HepG2 (cell line): ENCODE results near the gene CTRL. TPM values are rescaled to one million over a fixed set of nuclear protein-coding genes. Genes with fewer than 3 reads are reported as not detected.
A peak's percentile ranks its signal among the peaks of the same experiment; 100 is the strongest.

Source experiments
- ATAC-seq: fragments of 200-7000 bp; cut with Tn5 transposase; 3 replicates; pipeline ENCODE4 v1.9.1; 2020; ENCODE audit warnings: mild to moderate bottlenecking, moderate library complexity
- BruUV-seq: library from RNA; stranded (reverse); fragments of 400-500 nt; replicated peaks from 2 replicates; lab custom pipeline; 2021; lab: Mats Ljungman, UMichigan
- CTCF ChIA-PET: fragments of 300-600 bp; formaldehyde crosslinking; extraction: SDS; loops from one replicate; lab custom pipeline; 2021; ENCODE audit warnings: low total read pairs, inconsistent platforms, low intra/inter-chr PET ratio; lab: Yijun Ruan, JAX
- POLR2A ChIA-PET: fragments of 350-600 bp; sonication (Branson Sonifier 250); formaldehyde crosslinking; loops from one replicate; lab custom pipeline; 2020; ENCODE audit warnings: antibody characterized with exemption, inconsistent platforms; lab: Yijun Ruan, JAX
- DNase-seq: peaks from one replicate; pipeline ENCODE4 v3.0.0-alpha.2; 2015; ENCODE audit warnings: low spot score
- FAIRE-seq: peaks from 3 replicates; lab custom pipeline; 2011; peaks lifted over from hg19 to GRCh38; lab: Jason Lieb, UNC
- H2AFZ ChIP-seq: one replicate; pipeline ENCODE4 v1.6.1; 2011; ENCODE audit warnings: low read length, inconsistent platforms
- H3K27ac ChIP-seq: fragments of 300-600 bp; 3 replicates; pipeline ENCODE4 v1.8.0; 2011; ENCODE audit warnings: mixed run types, mild to moderate bottlenecking, mixed read lengths, low read length, inconsistent platforms; ENCODE audit not compliant: insufficient read depth; ENCODE audit errors: extremely low read length
- H3K27me3 ChIP-seq, 2 experiments: fragments of 200-600 bp in 1 of 2; 2 replicates in 1 of 2; 3 replicates in 1 of 2; pipeline versions ENCODE4 v1.6.0 to v1.8.0; 2011; ENCODE audit warnings: low read length in 2 of 2, mild to moderate bottlenecking in 2 of 2, moderate library complexity in 2 of 2, inconsistent platforms in 1 of 2; ENCODE audit not compliant: insufficient read depth in 2 of 2, control insufficient read depth in 1 of 2
- H3K36me3 ChIP-seq, 2 experiments: fragments of 200-600 bp in 1 of 2; replicated peaks in 1 of 2; 2 replicates in 1 of 2; 3 replicates in 1 of 2; pipeline versions ENCODE4 v1.5.1 to v1.8.0; 2011; ENCODE audit warnings: low read length in 2 of 2, inconsistent platforms in 1 of 2; ENCODE audit not compliant: insufficient read depth in 2 of 2, control insufficient read depth in 1 of 2
- H3K4me1 ChIP-seq: 2 replicates; pipeline ENCODE4 v1.5.1; 2012; ENCODE audit warnings: low read length, inconsistent platforms; ENCODE audit not compliant: insufficient read depth
- H3K4me2 ChIP-seq: 2 replicates; pipeline ENCODE4 v1.6.0; 2011; ENCODE audit warnings: low read depth, low read length, inconsistent platforms
- H3K4me3 ChIP-seq, 3 experiments: fragments of 200-600 bp in 1 of 3; sonication (generic), shearing (Covaris generic) in 1 of 3; replicated peaks in 1 of 3; 2 replicates each; pipeline ENCODE4 v1.5.1; 2011 to 2016; ENCODE audit warnings: low read length in 3 of 3, inconsistent platforms in 2 of 3, low read depth in 2 of 3, mild to moderate bottlenecking in 2 of 3, control low read depth in 1 of 3, mixed read lengths in 1 of 3; ENCODE audit not compliant: insufficient read depth in 1 of 3
- H3K79me2 ChIP-seq: one replicate; pipeline ENCODE4 v1.6.1; 2011; ENCODE audit warnings: low read length, inconsistent platforms; ENCODE audit not compliant: insufficient read depth
- H3K9ac ChIP-seq: 2 replicates; pipeline ENCODE4 v1.6.0; 2011; ENCODE audit warnings: mild to moderate bottlenecking, low read depth, low read length, inconsistent platforms; ENCODE audit not compliant: insufficient read depth
- H3K9me3 ChIP-seq: 2 replicates; pipeline ENCODE4 v1.5.1; 2012; ENCODE audit warnings: mild to moderate bottlenecking, low read length
- H4K20me1 ChIP-seq: 2 replicates; pipeline ENCODE4 v1.6.0; 2011; ENCODE audit warnings: inconsistent platforms, mild to moderate bottlenecking, low read length, moderate library complexity; ENCODE audit not compliant: insufficient read depth
- ARNT2 ChIP-seq: sonication (generic); formaldehyde crosslinking; IDR thresholded peaks from 2 replicates; pipeline ENCODE4 v1.8.0; 2022; ENCODE audit warnings: mild to moderate bottlenecking, low read depth, missing genetic modification reagents, moderate library complexity
- CCAR2 ChIP-seq: fragments of 200-400 bp; formaldehyde crosslinking; optimal IDR thresholded peaks from 2 replicates; pipeline ENCODE3; 2018; ENCODE audit warnings: low read depth, mild to moderate bottlenecking, low read length, moderate library complexity
- IKZF4 ChIP-seq: sonication (generic); formaldehyde crosslinking; IDR thresholded peaks from 2 replicates; pipeline ENCODE4 v1.5.1; 2020; ENCODE audit warnings: borderline replicate concordance, mild to moderate bottlenecking, low read depth, missing genetic modification reagents; ENCODE audit errors: not compliant biosample characterization
- IRF2 ChIP-seq: IDR thresholded peaks from 2 replicates; pipeline ENCODE4 v1.6.1; 2018; ENCODE audit warnings: missing genetic modification reagents, missing compliant biosample characterization
- KAT8 ChIP-seq: IDR thresholded peaks from 2 replicates; pipeline ENCODE4 v1.6.1; 2016; ENCODE audit warnings: missing genetic modification reagents, missing compliant biosample characterization
- MAFF ChIP-seq: IDR thresholded peaks from 2 replicates; pipeline ENCODE4 v1.6.1; 2011; ENCODE audit warnings: low read depth, low read length, improper control_type of control experiment
- MAZ ChIP-seq, 2 experiments: sonication (generic) in 1 of 2; formaldehyde crosslinking in 1 of 2; IDR thresholded peaks; 2 replicates each; pipeline versions ENCODE4 v1.5.0 to v1.6.1; 2012 to 2020; ENCODE audit warnings: low read depth in 2 of 2, mild to moderate bottlenecking in 2 of 2, borderline replicate concordance in 1 of 2, improper control_type of control experiment in 1 of 2, low read length in 1 of 2, missing genetic modification reagents in 1 of 2, moderate library complexity in 1 of 2
- MED1 ChIP-seq: sonication (generic); formaldehyde crosslinking; IDR thresholded peaks from 2 replicates; pipeline ENCODE4 v1.4.0; 2020; ENCODE audit warnings: missing genetic modification reagents
- MXI1 ChIP-seq: IDR thresholded peaks from 3 replicates; pipeline ENCODE4 v1.6.1; 2012; ENCODE audit warnings: low read depth, low read length, inconsistent platforms, borderline replicate concordance
- NFYB ChIP-seq: sonication (generic); formaldehyde crosslinking; IDR thresholded peaks from 2 replicates; pipeline ENCODE4 v1.4.0; 2020; ENCODE audit warnings: missing genetic modification reagents
- RBAK ChIP-seq: sonication (generic); formaldehyde crosslinking; IDR thresholded peaks from 2 replicates; pipeline ENCODE4 v1.5.1; 2020; ENCODE audit warnings: mild to moderate bottlenecking, missing genetic modification reagents
- SALL1 ChIP-seq: sonication (generic); formaldehyde crosslinking; IDR thresholded peaks from 2 replicates; pipeline ENCODE4 v1.8.0; 2022; ENCODE audit warnings: mild to moderate bottlenecking, missing genetic modification reagents
- TBX2 ChIP-seq: sonication (generic); formaldehyde crosslinking; IDR thresholded peaks from 2 replicates; pipeline ENCODE4 v1.5.0; 2020; ENCODE audit warnings: missing genetic modification reagents, mild to moderate bottlenecking, borderline replicate concordance
- ZBTB7A ChIP-seq: sonication (generic); formaldehyde crosslinking; IDR thresholded peaks from 2 replicates; pipeline ENCODE4 v1.8.0; 2022; ENCODE audit warnings: mild to moderate bottlenecking, missing genetic modification reagents
- ZNF34 ChIP-seq: sonication (generic); formaldehyde crosslinking; IDR thresholded peaks from 2 replicates; pipeline ENCODE4 v1.4.0; 2020; ENCODE audit warnings: mild to moderate bottlenecking, missing genetic modification reagents, borderline replicate concordance
- ZNF891 ChIP-seq: sonication (generic); formaldehyde crosslinking; IDR thresholded peaks from 2 replicates; pipeline ENCODE4 v1.5.0; 2020; ENCODE audit warnings: mild to moderate bottlenecking, missing genetic modification reagents
- ZSCAN31 ChIP-seq: sonication (generic); formaldehyde crosslinking; IDR thresholded peaks from 2 replicates; pipeline ENCODE4 v1.5.0; 2020; ENCODE audit warnings: low read depth, mild to moderate bottlenecking, missing genetic modification reagents
- WGBS: methylation state at CpG from one replicate; pipeline ENCODE4 v1.1.6; 2017; ENCODE audit warnings: low lambda C conversion rate; 5-methylcytosine and 5-hydroxymethylcytosine counted together
- in situ Hi-C: cut with HindIII; loops from 2 replicates; pipeline ENCODE4 v1.10.0; 2017; ENCODE audit warnings: low pct_unique_long_range_greater_than_20kb; ENCODE audit not compliant: extremely low pct_ligation_motif_present
- intact Hi-C: fragments of 100-400 bp; cut with micrococcal nuclease; formaldehyde crosslinking; loops from one replicate; pipeline ENCODE4 v1.10.0; 2022; ENCODE audit not compliant: unreplicated experiment
- polyA plus RNA-seq, 8 experiments: library from polyadenylated mRNA; depleted of rRNA in 3 of 8; stranded (reverse) in 7 of 8; unstranded in 1 of 8; fragments of >200 nt; fragmentation: Illumina TruSeq in 4 of 8; extraction: Trizol in 4 of 8; gene quantifications; 2 replicates each; pipeline versions ENCODE4 v1.2.1 to v1.2.3, GENCODE V29; 2011 to 2016; ENCODE audit warnings: low read depth in 4 of 8, missing spikeins in 1 of 8, mixed read lengths in 1 of 8; ENCODE audit not compliant: insufficient read depth in 1 of 8
- total RNA-seq, 5 experiments: library from RNA; depleted of rRNA; stranded (reverse); fragments of >200 nt; fragmentation: Illumina TruSeq; extraction: Trizol; gene quantifications; 2 replicates each; pipeline ENCODE4 v1.2.3, GENCODE V29; 2016; ENCODE audit warnings: low read depth in 1 of 5

Gene CTRL
- total and polyA plus RNA-seq, 2 of the 13 experiments (the other 11 are each of a cell fraction or from before 2014, with no cell fraction given), result 1.9 to 2.7 TPM

DNA sequence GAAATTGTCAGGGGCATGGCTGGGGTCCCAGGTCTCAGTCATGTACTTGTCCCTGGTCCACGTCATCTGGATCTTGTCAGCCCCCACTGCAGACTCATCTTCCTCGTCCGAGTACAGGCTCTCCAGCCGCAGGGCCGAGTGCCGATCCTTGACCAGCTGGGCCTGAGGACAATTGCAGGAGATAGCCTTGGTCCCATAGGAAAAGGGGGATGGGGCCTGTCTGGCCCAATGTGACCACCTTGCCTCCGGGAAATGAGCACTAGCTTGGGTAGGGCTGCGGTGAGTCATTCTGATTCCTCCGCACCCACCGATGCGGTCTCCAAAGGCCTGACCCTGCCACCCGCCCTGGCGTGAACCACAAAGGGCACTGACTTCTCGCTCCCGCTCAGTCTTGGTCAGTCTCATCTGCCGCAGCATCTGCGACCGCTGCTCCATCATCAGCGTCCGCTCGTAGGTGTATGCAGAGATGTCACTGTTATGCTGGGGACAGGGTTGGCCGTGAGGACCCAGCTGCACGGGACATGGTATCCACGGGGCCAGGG, 13.8 kb upstream of the CTRL start:
- Histone ChIP-seq H2AFZ (no peak overlapping the region), H3K27me3 (no peaks in the 10 kb centered on the region), H3K4me2 (no peak overlapping the region), H3K36me3 (peaks cover 47 to 69% of the 10 kb centered on the region in 2 experiments), H3K79me2 (no peaks in the 10 kb centered on the region), H3K4me3 (no peak overlapping the region), H3K9me3 (no peaks in the 10 kb centered on the region), H3K27ac (peak overlapping the region; percentile 85), H3K4me1 (peaks cover 52% of the 10 kb centered on the region), H3K9ac (no peak overlapping the region), H4K20me1 (peaks cover 14% of the 10 kb centered on the region; the same call in 1 of the 2 replicates)
- WGBS, result 98% methylated on average over 22 of the region's 24 CpGs
- POLR2A ChIA-PET, result interaction anchor here (1.2 to 13.6 kb wide), 5 partner anchors 10 to 383 kb away, joined by 3 to 226 read pairs (median 29); partner anchors contain the start of genes NUTF2 and SLC12A4
- CTCF ChIA-PET, result no interaction called here
- intact Hi-C loops, result no loop called here
- FAIRE-seq (no peak), ATAC-seq (no peak), DNase-seq (no peak)
- in situ Hi-C loops, result no loop called here
- BruUV-seq, result no TSS peak
- TF ChIP-seq MXI1 (no peak), CCAR2 (no peak), ZSCAN31 (CRISPR knock-in tag) (0 out of 2 replicates have a peak, but pooled peaks have one; percentile 47), ZNF891 (CRISPR knock-in tag) (0 out of 2 replicates have a peak, but pooled peaks have one; percentile 40), TBX2 (0 out of 2 replicates have a peak, but pooled peaks have one; percentile 16), MAZ (IDR thresholded peaks at IDR 0.05; ENCODE audit: borderline replicate concordance, low read depth, low read length) (no peak), MAZ (CRISPR knock-in tag; IDR thresholded peaks at IDR 0.05; ENCODE audit: low read depth) (0 out of 2 replicates have a peak, but pooled peaks have one; percentile 22), ARNT2 (no peak), NFYB (no peak), MAFF (no peak), ZBTB7A (0 out of 2 replicates have a peak, but pooled peaks have one; percentile 24), ZNF34 (no peak), RBAK (CRISPR knock-in tag) (no peak), SALL1 (no peak), IRF2 (CRISPR knock-in tag) (no peak), IKZF4 (no peak), KAT8 (CRISPR knock-in tag) (no peak), MED1 (no peak)
